HEK293 (cell line): ENCODE data around the gene GDF2.

Experiments used
- CTCF ChIA-PET: fragments of 350-600 bp; formaldehyde crosslinking; extraction: SDS; loops from one replicate; lab custom pipeline; 2021; ENCODE audit warnings: antibody characterized with exemption; lab: Yijun Ruan, JAX
- POLR2A ChIA-PET: fragments of 300-600 bp; formaldehyde crosslinking; extraction: SDS; loops from one replicate; lab custom pipeline; 2020; ENCODE audit warnings: antibody characterized with exemption, inconsistent platforms; lab: Yijun Ruan, JAX
- H3K27ac ChIP-seq: fragments of 200-500 bp; sonication (Bioruptor generic); 2 replicates; pipeline ENCODE4 v1.5.1; 2014; ENCODE audit warnings: low read depth, low read length, control low read depth, inconsistent platforms; ENCODE audit errors: extremely low read depth
- H3K36me3 ChIP-seq, 2 experiments: fragments of 200-500 bp in 1 of 2; sonication (Bioruptor generic) in 1 of 2; 1 replicate in 1 of 2; 2 replicates in 1 of 2; pipeline ENCODE4 v1.5.1; 2014 to 2017; ENCODE audit warnings: inconsistent platforms in 2 of 2, low read length in 2 of 2; ENCODE audit not compliant: control insufficient read depth in 2 of 2, insufficient read depth in 1 of 2
- H3K4me1 ChIP-seq: fragments of 200-500 bp; sonication (Bioruptor generic); 2 replicates; pipeline ENCODE4 v1.5.1; 2014; ENCODE audit warnings: mild to moderate bottlenecking, low read length, inconsistent platforms; ENCODE audit not compliant: control insufficient read depth, insufficient read depth
- H3K4me3 ChIP-seq: 2 replicates; pipeline ENCODE4 v1.5.1; 2011; ENCODE audit warnings: low read depth, mild to moderate bottlenecking, control low read depth, low read length, moderate library complexity
- H3K9me3 ChIP-seq: fragments of 200-500 bp; sonication (Bioruptor generic); 2 replicates; pipeline ENCODE4 v1.5.1; 2014; ENCODE audit warnings: low read depth, low read length, inconsistent platforms; ENCODE audit not compliant: control insufficient read depth, insufficient read depth
- BCL6B ChIP-seq: fragments of 450-650 bp; formaldehyde crosslinking; IDR thresholded peaks from 2 replicates; pipeline ENCODE4 v1.5.1; 2017; ENCODE audit warnings: missing biosample characterization, missing genetic modification characterization
- KLF1 ChIP-seq: fragments of 450-650 bp; formaldehyde crosslinking; IDR thresholded peaks from 2 replicates; pipeline ENCODE4 v1.5.1; 2016; ENCODE audit warnings: missing biosample characterization, missing genetic modification characterization
- KLF17 ChIP-seq: fragments of 450-650 bp; formaldehyde crosslinking; IDR thresholded peaks from 2 replicates; pipeline ENCODE4 v1.5.1; 2016; ENCODE audit warnings: missing biosample characterization, missing genetic modification characterization
- RBAK ChIP-seq: fragments of 450-650 bp; formaldehyde crosslinking; IDR thresholded peaks from 2 replicates; pipeline ENCODE4 v1.5.1; 2016; ENCODE audit warnings: missing biosample characterization, missing genetic modification characterization
- SALL2 ChIP-seq: fragments of 450-650 bp; formaldehyde crosslinking; IDR thresholded peaks from 2 replicates; pipeline ENCODE4 v1.5.0; 2017; ENCODE audit warnings: missing biosample characterization, mild to moderate bottlenecking, missing genetic modification characterization, borderline replicate concordance
- SCRT1 ChIP-seq: fragments of 450-650 bp; formaldehyde crosslinking; IDR thresholded peaks from 2 replicates; pipeline ENCODE4 v1.5.1; 2016; ENCODE audit warnings: missing biosample characterization, missing genetic modification characterization, borderline replicate concordance
- ZBTB49 ChIP-seq: fragments of 450-650 bp; formaldehyde crosslinking; IDR thresholded peaks from 2 replicates; pipeline ENCODE4 v1.5.1; 2016; ENCODE audit warnings: missing biosample characterization, missing genetic modification characterization, low read depth
- ZNF211 ChIP-seq: fragments of 450-650 bp; formaldehyde crosslinking; IDR thresholded peaks from 2 replicates; pipeline ENCODE4 v1.5.1; 2016; ENCODE audit warnings: low read depth, missing biosample characterization, missing genetic modification characterization
- ZNF350 ChIP-seq: fragments of 450-650 bp; formaldehyde crosslinking; IDR thresholded peaks from 2 replicates; pipeline ENCODE4 v1.5.0; 2017; ENCODE audit warnings: missing biosample characterization, mild to moderate bottlenecking, missing genetic modification characterization
- ZNF391 ChIP-seq: fragments of 450-650 bp; formaldehyde crosslinking; IDR thresholded peaks from 2 replicates; pipeline ENCODE4 v1.5.1; 2016; ENCODE audit warnings: low read depth, missing biosample characterization, missing genetic modification characterization, borderline replicate concordance
- ZNF449 ChIP-seq: fragments of 450-650 bp; formaldehyde crosslinking; IDR thresholded peaks from 2 replicates; pipeline ENCODE4 v1.5.1; 2017; ENCODE audit warnings: missing biosample characterization, mild to moderate bottlenecking, missing genetic modification characterization, moderate library complexity
- ZNF473 ChIP-seq: fragments of 450-650 bp; formaldehyde crosslinking; IDR thresholded peaks from 2 replicates; pipeline ENCODE4 v1.5.1; 2017; ENCODE audit warnings: missing biosample characterization, missing genetic modification characterization
- ZNF48 ChIP-seq: fragments of 450-650 bp; formaldehyde crosslinking; IDR thresholded peaks from 2 replicates; pipeline ENCODE4 v1.5.1; 2016; ENCODE audit warnings: missing biosample characterization, missing genetic modification characterization
- ZNF510 ChIP-seq: fragments of 450-650 bp; formaldehyde crosslinking; IDR thresholded peaks from 2 replicates; pipeline ENCODE4 v1.5.1; 2018; ENCODE audit warnings: mild to moderate bottlenecking, missing genetic modification characterization, missing biosample characterization; ENCODE audit not compliant: insufficient replicate concordance
- ZNF530 ChIP-seq: fragments of 450-650 bp; formaldehyde crosslinking; IDR thresholded peaks from 2 replicates; pipeline ENCODE4 v1.5.1; 2016; ENCODE audit warnings: low read depth, missing biosample characterization, missing genetic modification characterization
- ZNF558 ChIP-seq: fragments of 450-650 bp; formaldehyde crosslinking; IDR thresholded peaks from 2 replicates; pipeline ENCODE4 v1.5.1; 2016; ENCODE audit warnings: missing biosample characterization, missing genetic modification characterization
- ZNF623 ChIP-seq: fragments of 450-650 bp; formaldehyde crosslinking; IDR thresholded peaks from 2 replicates; pipeline ENCODE4 v1.5.1; 2016; ENCODE audit warnings: missing biosample characterization, missing genetic modification characterization
- ZNF624 ChIP-seq: fragments of 450-650 bp; formaldehyde crosslinking; IDR thresholded peaks from 2 replicates; pipeline ENCODE4 v1.5.1; 2017; ENCODE audit warnings: missing biosample characterization, missing genetic modification characterization
- ZNF629 ChIP-seq: fragments of 450-650 bp; formaldehyde crosslinking; IDR thresholded peaks from 2 replicates; pipeline ENCODE4 v1.5.1; 2017; ENCODE audit warnings: missing biosample characterization, missing genetic modification characterization
- ZNF658 ChIP-seq: fragments of 450-650 bp; formaldehyde crosslinking; IDR thresholded peaks from 2 replicates; pipeline ENCODE4; 2016; ENCODE audit warnings: missing biosample characterization, missing genetic modification characterization
- ZNF664 ChIP-seq: fragments of 450-650 bp; formaldehyde crosslinking; IDR thresholded peaks from 2 replicates; pipeline ENCODE4 v1.5.1; 2016; ENCODE audit warnings: missing biosample characterization, missing genetic modification characterization
- ZNF747 ChIP-seq: fragments of 450-650 bp; formaldehyde crosslinking; IDR thresholded peaks from 2 replicates; pipeline ENCODE4 v1.5.1; 2016; ENCODE audit warnings: missing biosample characterization, missing genetic modification characterization
- ZNF76 ChIP-seq: fragments of 450-650 bp; formaldehyde crosslinking; IDR thresholded peaks from 2 replicates; pipeline ENCODE4; 2016; ENCODE audit warnings: low read depth, missing biosample characterization, missing genetic modification characterization, borderline replicate concordance
- ZNF776 ChIP-seq: fragments of 450-650 bp; formaldehyde crosslinking; IDR thresholded peaks from 2 replicates; pipeline ENCODE4 v1.5.0; 2017; ENCODE audit warnings: missing biosample characterization, missing genetic modification characterization, borderline replicate concordance
- ZNF837 ChIP-seq: fragments of 450-650 bp; formaldehyde crosslinking; IDR thresholded peaks from 2 replicates; pipeline ENCODE4 v1.5.1; 2016; ENCODE audit warnings: missing biosample characterization, missing genetic modification characterization

The GDF2 gene

GRCh38 chr10:47366731-47367460 lies 44.6 kb downstream of the GDF2 start:
- no peaks in the 10 kb centered on the region for H3K36me3 ChIP-seq
- H3K9me3 ChIP-seq = no peaks in the 10 kb centered on the region
- H3K4me3 ChIP-seq = no peak overlapping the region
- CTCF ChIA-PET = interaction anchor here (1.0 to 1.1 kb wide), 2 partner anchors 11 to 83 kb away, joined by 3 read pairs; no protein-coding TSS in a partner anchor
- no peak overlapping the region for H3K27ac ChIP-seq
- POLR2A ChIA-PET = no interaction called here
- no peaks in the 10 kb centered on the region for H3K4me1 ChIP-seq
- TF ChIP-seq ZNF629 (no peak), ZNF510 (no peak), ZNF530 (tag by site-specific recombination) (no peak), ZNF623 (tag by site-specific recombination) (no peak), ZNF658 (tag by site-specific recombination) (no peak), ZNF624 (tag by site-specific recombination) (no peak), ZNF664 (tag by site-specific recombination) (no peak), ZNF211 (tag by site-specific recombination) (no peak), ZBTB49 (tag by site-specific recombination) (no peak), ZNF449 (no peak)

GRCh38 chr10:47367646-47368045 lies 45.4 kb downstream of the GDF2 start:
- Histone ChIP-seq H3K36me3 (no peaks in the 10 kb centered on the region), H3K9me3 (no peaks in the 10 kb centered on the region), H3K4me3 (no peak overlapping the region), H3K27ac (no peak overlapping the region), H3K4me1 (no peaks in the 10 kb centered on the region)
- CTCF ChIA-PET = interaction anchor here (1.0 kb wide), 1 partner anchor 82 kb away, joined by 3 read pairs; no protein-coding TSS in a partner anchor
- POLR2A ChIA-PET = interaction anchor here (1.5 kb wide), 1 partner anchor 17 kb away, joined by 4 read pairs; the partner anchor contains the start of gene ZNF488
- no peak for TF ChIP-seq ZNF837 (tag by site-specific recombination)
- no peak for TF ChIP-seq SALL2 (tag by site-specific recombination)
- no peak for TF ChIP-seq KLF1 (tag by site-specific recombination)
- no peak for TF ChIP-seq ZNF558 (tag by site-specific recombination)

- no peak overlapping the region for H3K27ac ChIP-seq
- no peaks in the 10 kb centered on the region for H3K36me3 ChIP-seq
- ChIA-PET CTCF (interaction anchor here (1.1 kb wide), 1 partner anchor 28 kb away, joined by 4 read pairs; no protein-coding TSS in a partner anchor), POLR2A (interaction anchor here (1.5 kb wide), 1 partner anchor 16 kb away, joined by 4 read pairs; the partner anchor contains the start of gene ZNF488)
- no peaks in the 10 kb centered on the region for H3K4me1 ChIP-seq
- no peak overlapping the region for H3K4me3 ChIP-seq
- no peaks in the 10 kb centered on the region for H3K9me3 ChIP-seq
- TF ChIP-seq SCRT1 (tag by site-specific recombination) = no peak
- no peak for TF ChIP-seq ZNF776 (tag by site-specific recombination)
- TF ChIP-seq RBAK (tag by site-specific recombination) = no peak
- no peak for TF ChIP-seq BCL6B (tag by site-specific recombination)
- no peak for TF ChIP-seq ZNF350 (tag by site-specific recombination)
- no peak for TF ChIP-seq ZNF76 (tag by site-specific recombination)
- TF ChIP-seq KLF17 (tag by site-specific recombination) = no peak
- no peak for TF ChIP-seq ZNF48 (tag by site-specific recombination)
- no peak for TF ChIP-seq ZNF473 (tag by site-specific recombination)
- TF ChIP-seq ZNF391 = no peak
- no peak for TF ChIP-seq ZNF747 (tag by site-specific recombination)
Observed at GRCh38 chr10:47368431-47369180, 46.4 kb downstream of the GDF2 start.
